ENCODE data around the gene RNF144A. TPM values are rescaled to one million over a fixed set of nuclear protein-coding genes. Genes with fewer than 3 reads are reported as not detected.

RNF144A gene
- total RNA-seq, 2 experiments from 2014 or later, result 78.7 to 91.1 TPM

GRCh38 chr2:7061921-7062320, 144.7 kb downstream of the RNF144A start:
- Mint-ChIP-seq H3K27ac (no peak overlapping the region), H3K36me3 (peaks cover 50% of the 10 kb centered on the region), H3K9me3 (peaks cover 9% of the 10 kb centered on the region), H3K27me3 (no peaks in the 10 kb centered on the region), H3K4me1 (peaks cover 24% of the 10 kb centered on the region), H3K4me3 (no peak overlapping the region)
- no peak for ATAC-seq (ENCODE audit: low read depth)
- DNase-seq, result no peak
- POLR2A ChIA-PET, result no interaction called here

- DNase-seq, result no peak
Observed at GRCh38 chr2:7063789-7064188, 146.6 kb downstream of the RNF144A start.

GRCh38 chr2:7068457-7068856, 151.2 kb downstream of the RNF144A start:
- no peaks in the 10 kb centered on the region for H3K4me1 Mint-ChIP-seq
- ATAC-seq (ENCODE audit: low read depth), result no peak
- no peaks in the 10 kb centered on the region for H3K27me3 Mint-ChIP-seq
- H3K9me3 Mint-ChIP-seq, result peaks cover under 1% of the 10 kb centered on the region
- no peak overlapping the region for H3K4me3 Mint-ChIP-seq
- H3K27ac Mint-ChIP-seq, result no peak overlapping the region
- H3K36me3 Mint-ChIP-seq, result peaks cover 38% of the 10 kb centered on the region
- POLR2A ChIA-PET, result interaction anchor here (0.6 kb wide), 1 partner anchor 1769 kb away, joined by 4 read pairs; no protein-coding TSS in a partner anchor
- no peak for DNase-seq

More at GRCh38 chr2:7063789-7064188, 146.6 kb downstream of the RNF144A start:
- Mint-ChIP-seq H3K27ac (no peak overlapping the region), H3K4me1 (peaks cover 9% of the 10 kb centered on the region), H3K36me3 (peaks cover 52% of the 10 kb centered on the region), H3K9me3 (peaks cover 9% of the 10 kb centered on the region), H3K4me3 (no peak overlapping the region), H3K27me3 (no peaks in the 10 kb centered on the region)
- POLR2A ChIA-PET, result no interaction called here
- no peak for ATAC-seq (ENCODE audit: low read depth)

- no peaks in the 10 kb centered on the region for H3K27me3 Mint-ChIP-seq
- DNase-seq (no peak), ATAC-seq (ENCODE audit: low read depth) (no peak)
- H3K36me3 Mint-ChIP-seq, result peaks cover 38% of the 10 kb centered on the region
- POLR2A ChIA-PET, result no interaction called here
- no peaks in the 10 kb centered on the region for H3K4me1 Mint-ChIP-seq
- H3K4me3 Mint-ChIP-seq, result no peak overlapping the region
- no peaks in the 10 kb centered on the region for H3K9me3 Mint-ChIP-seq
- no peak overlapping the region for H3K27ac Mint-ChIP-seq
Observed at GRCh38 chr2:7070483-7070882, 153.3 kb downstream of the RNF144A start.

GRCh38 chr2:7071154-7071553, 153.9 kb downstream of the RNF144A start:
- POLR2A ChIA-PET, result no interaction called here
- Mint-ChIP-seq H3K9me3 (no peaks in the 10 kb centered on the region), H3K36me3 (peaks cover 38% of the 10 kb centered on the region), H3K4me1 (no peaks in the 10 kb centered on the region), H3K27ac (no peak overlapping the region), H3K27me3 (no peaks in the 10 kb centered on the region), H3K4me3 (no peak overlapping the region)
- DNase-seq (no peak), ATAC-seq (ENCODE audit: low read depth) (no peak)

- DNase-seq (no peak), ATAC-seq (ENCODE audit: low read depth) (no peak)
- Mint-ChIP-seq H3K4me3 (no peak overlapping the region), H3K9me3 (no peaks in the 10 kb centered on the region), H3K36me3 (peaks cover 36% of the 10 kb centered on the region), H3K4me1 (no peaks in the 10 kb centered on the region), H3K27ac (no peak overlapping the region), H3K27me3 (no peaks in the 10 kb centered on the region)
- POLR2A ChIA-PET, result no interaction called here
Observed at GRCh38 chr2:7071916-7072556, 154.8 kb downstream of the RNF144A start.

GRCh38 chr2:7073901-7074300, 156.7 kb downstream of the RNF144A start:
- H3K27ac Mint-ChIP-seq, result no peak overlapping the region
- H3K9me3 Mint-ChIP-seq, result no peaks in the 10 kb centered on the region
- no peaks in the 10 kb centered on the region for H3K27me3 Mint-ChIP-seq
- peaks cover 34% of the 10 kb centered on the region for H3K36me3 Mint-ChIP-seq
- no peaks in the 10 kb centered on the region for H3K4me1 Mint-ChIP-seq
- POLR2A ChIA-PET, result no interaction called here
- DNase-seq (no peak), ATAC-seq (ENCODE audit: low read depth) (no peak)
- H3K4me3 Mint-ChIP-seq, result no peak overlapping the region

GRCh38 chr2:7075834-7076233, 158.6 kb downstream of the RNF144A start:
- Mint-ChIP-seq H3K27ac (no peak overlapping the region), H3K27me3 (no peaks in the 10 kb centered on the region), H3K4me3 (no peak overlapping the region), H3K36me3 (peaks cover 28% of the 10 kb centered on the region), H3K9me3 (no peaks in the 10 kb centered on the region), H3K4me1 (no peaks in the 10 kb centered on the region)
- no peak for DNase-seq
- POLR2A ChIA-PET, result interaction anchor here (0.7 kb wide), 1 partner anchor 21 kb away, joined by 3 read pairs; no protein-coding TSS in a partner anchor
- ATAC-seq (ENCODE audit: low read depth), result no peak

- no peak overlapping the region for H3K27ac Mint-ChIP-seq
- peaks cover 28% of the 10 kb centered on the region for H3K36me3 Mint-ChIP-seq
- POLR2A ChIA-PET, result no interaction called here
- DNase-seq, result no peak
- H3K4me3 Mint-ChIP-seq, result no peak overlapping the region
- no peaks in the 10 kb centered on the region for H3K27me3 Mint-ChIP-seq
- H3K4me1 Mint-ChIP-seq, result no peaks in the 10 kb centered on the region
- H3K9me3 Mint-ChIP-seq, result no peaks in the 10 kb centered on the region
- no peak for ATAC-seq (ENCODE audit: low read depth)
Observed at GRCh38 chr2:7077660-7078267, 160.6 kb downstream of the RNF144A start.

GRCh38 chr2:7083580-7084509, 166.6 kb downstream of the RNF144A start:
- ATAC-seq (ENCODE audit: low read depth), result no peak

GRCh38 chr2:7084601-7085000, 167.4 kb downstream of the RNF144A start:
- H3K4me3 Mint-ChIP-seq, result no peak overlapping the region
- H3K9me3 Mint-ChIP-seq, result peaks cover 8% of the 10 kb centered on the region
- no peak overlapping the region for H3K27ac Mint-ChIP-seq
- H3K4me1 Mint-ChIP-seq, result no peaks in the 10 kb centered on the region
- H3K36me3 Mint-ChIP-seq, result peaks cover 26% of the 10 kb centered on the region
- H3K27me3 Mint-ChIP-seq, result peaks cover 2% of the 10 kb centered on the region
- POLR2A ChIA-PET, result no interaction called here
- DNase-seq, result no peak
- no peak for ATAC-seq (ENCODE audit: low read depth)

More at GRCh38 chr2:7083580-7084509, 166.6 kb downstream of the RNF144A start:
- H3K4me3 Mint-ChIP-seq, result no peak overlapping the region
- peaks cover 2% of the 10 kb centered on the region for H3K27me3 Mint-ChIP-seq
- peaks cover 26% of the 10 kb centered on the region for H3K36me3 Mint-ChIP-seq
- H3K9me3 Mint-ChIP-seq, result peaks cover 8% of the 10 kb centered on the region
- POLR2A ChIA-PET, result no interaction called here
- DNase-seq, result no peak
- H3K27ac Mint-ChIP-seq, result no peak overlapping the region
- no peaks in the 10 kb centered on the region for H3K4me1 Mint-ChIP-seq

GRCh38 chr2:7089284-7089683, 172.1 kb downstream of the RNF144A start:
- peaks cover 3% of the 10 kb centered on the region for H3K9me3 Mint-ChIP-seq
- peaks cover 10% of the 10 kb centered on the region for H3K36me3 Mint-ChIP-seq
- no peak for DNase-seq
- POLR2A ChIA-PET, result no interaction called here
- peaks cover 2% of the 10 kb centered on the region for H3K27me3 Mint-ChIP-seq
- no peak for ATAC-seq (ENCODE audit: low read depth)
- H3K4me1 Mint-ChIP-seq, result no peaks in the 10 kb centered on the region
- H3K27ac Mint-ChIP-seq, result no peak overlapping the region
- H3K4me3 Mint-ChIP-seq, result no peak overlapping the region

- peaks cover 2% of the 10 kb centered on the region for H3K27me3 Mint-ChIP-seq
- POLR2A ChIA-PET, result no interaction called here
- peaks cover 9% of the 10 kb centered on the region for H3K36me3 Mint-ChIP-seq
- ATAC-seq (ENCODE audit: low read depth), result no peak
- H3K9me3 Mint-ChIP-seq, result peaks cover 1% of the 10 kb centered on the region
- DNase-seq, result no peak
- no peak overlapping the region for H3K4me3 Mint-ChIP-seq
- H3K4me1 Mint-ChIP-seq, result no peaks in the 10 kb centered on the region
- H3K27ac Mint-ChIP-seq, result no peak overlapping the region
Observed at GRCh38 chr2:7089898-7090510, 172.8 kb downstream of the RNF144A start.
